Measurements from ENCODE around the gene TPH1.
"Not testable (repeated sequence)": the region's sequence is repeated elsewhere in the genome, so short reads cannot be mapped to it uniquely, and the experiment has no call there.

TPH1 gene

DNA sequence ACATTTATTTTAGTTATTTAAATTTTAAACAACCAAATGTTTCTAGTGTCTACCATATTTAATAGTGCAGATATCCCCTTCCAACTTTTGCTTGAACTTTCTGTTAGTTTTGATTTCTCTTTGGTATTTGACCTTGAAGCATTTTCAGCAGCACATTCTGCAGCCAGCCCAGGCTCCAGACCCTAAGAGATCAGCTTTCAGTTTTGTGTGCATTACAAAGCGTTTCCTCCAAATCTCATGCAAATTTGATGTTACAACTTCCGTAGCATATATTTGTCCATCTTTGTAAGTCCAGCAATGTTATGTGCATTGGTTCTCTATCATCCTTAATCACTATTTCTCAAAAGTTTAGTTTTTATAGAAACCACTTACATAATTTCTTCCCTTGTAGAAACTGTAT is 18.6 kb downstream of the TPH1 start:
- in situ Hi-C loops (cut with HindIII; ENCODE audit: low sequenced_read_pairs) = loop anchor here (5.0 kb wide), 1 partner anchor 85 kb away; no protein-coding TSS in a partner anchor

DNA sequence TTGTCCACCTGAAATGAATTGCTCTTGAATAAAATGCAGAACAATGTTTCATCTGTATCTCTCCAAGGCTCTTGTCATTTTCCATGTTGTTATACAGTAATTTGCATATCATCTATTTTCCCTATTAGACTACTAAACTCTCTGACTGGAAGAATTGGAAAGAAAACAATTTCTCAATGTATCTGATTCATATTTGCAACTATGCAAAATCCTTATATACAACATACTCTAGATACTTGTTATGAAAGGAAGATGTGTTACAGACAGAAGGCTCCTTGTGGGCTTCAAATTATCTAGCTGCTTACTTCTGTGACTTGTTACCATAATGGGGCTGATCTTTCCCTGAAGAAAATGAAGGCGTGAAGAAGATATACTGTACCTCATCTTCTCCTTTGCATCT is 23.6 kb downstream of the TPH1 start:
- in situ Hi-C loops (cut with HindIII; ENCODE audit: low sequenced_read_pairs) = no loop called here

DNA sequence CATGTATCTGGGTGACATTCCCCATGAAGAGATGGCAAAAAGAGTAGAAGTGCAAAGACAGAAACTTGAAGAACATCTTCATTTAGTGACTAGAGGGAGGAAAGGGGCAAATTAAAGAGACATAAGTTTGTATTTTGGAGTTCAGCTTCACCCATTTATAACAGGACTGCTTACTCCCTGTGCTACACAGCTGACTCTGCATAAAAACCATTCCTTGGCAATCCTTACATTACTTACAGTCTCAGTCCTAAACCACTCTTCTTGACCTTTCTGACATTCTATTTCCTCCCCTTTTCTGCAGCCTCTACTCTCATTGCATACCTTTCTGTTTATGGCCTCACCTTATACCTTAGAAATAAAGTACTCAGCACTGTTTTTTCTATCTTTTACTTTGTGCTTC is 26.4 kb downstream of the TPH1 start:
- in situ Hi-C loops (cut with HindIII; ENCODE audit: low sequenced_read_pairs) = no loop called here

DNA sequence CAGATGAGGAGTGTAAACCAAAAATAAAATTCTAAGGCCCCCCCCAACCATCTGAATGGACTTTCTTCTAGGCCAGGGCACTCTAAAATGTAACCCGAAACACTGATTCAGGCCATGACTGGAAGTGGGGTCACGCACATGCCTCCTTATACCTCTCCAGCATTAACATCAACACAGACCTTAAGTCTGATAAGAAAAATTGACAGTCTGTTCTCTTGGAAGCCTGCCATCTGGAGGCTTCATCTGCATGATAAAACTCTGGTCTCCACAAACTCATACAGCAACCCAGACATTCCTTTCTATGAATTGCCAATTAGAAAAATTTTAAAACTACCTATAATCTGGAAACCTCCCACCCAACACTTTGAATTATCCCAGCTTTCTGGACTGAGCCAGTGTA is 29.3 kb downstream of the TPH1 start:
- in situ Hi-C loops (cut with HindIII; ENCODE audit: low sequenced_read_pairs) = no loop called here

DNA sequence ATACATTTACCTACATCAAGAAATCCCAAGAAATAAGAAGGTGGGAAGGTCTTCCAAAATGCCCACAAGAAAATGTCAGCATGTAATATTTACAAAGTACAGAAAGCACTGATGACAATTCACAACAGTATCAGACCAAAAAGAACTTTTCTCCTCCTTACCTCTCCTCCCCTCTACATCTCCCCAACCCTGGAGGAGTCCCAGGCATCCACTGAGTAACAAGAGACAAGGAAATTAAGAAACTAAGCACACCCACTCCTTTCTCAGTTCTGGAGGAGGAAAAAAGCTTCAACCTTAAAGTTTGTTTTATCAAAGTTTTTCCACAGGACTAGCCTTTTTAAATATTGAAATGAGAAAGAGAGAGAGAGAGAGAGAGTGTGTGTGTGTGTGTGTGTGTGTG is 31.2 kb downstream of the TPH1 start:
- in situ Hi-C loops (cut with HindIII; ENCODE audit: low sequenced_read_pairs) = no loop called here

DNA sequence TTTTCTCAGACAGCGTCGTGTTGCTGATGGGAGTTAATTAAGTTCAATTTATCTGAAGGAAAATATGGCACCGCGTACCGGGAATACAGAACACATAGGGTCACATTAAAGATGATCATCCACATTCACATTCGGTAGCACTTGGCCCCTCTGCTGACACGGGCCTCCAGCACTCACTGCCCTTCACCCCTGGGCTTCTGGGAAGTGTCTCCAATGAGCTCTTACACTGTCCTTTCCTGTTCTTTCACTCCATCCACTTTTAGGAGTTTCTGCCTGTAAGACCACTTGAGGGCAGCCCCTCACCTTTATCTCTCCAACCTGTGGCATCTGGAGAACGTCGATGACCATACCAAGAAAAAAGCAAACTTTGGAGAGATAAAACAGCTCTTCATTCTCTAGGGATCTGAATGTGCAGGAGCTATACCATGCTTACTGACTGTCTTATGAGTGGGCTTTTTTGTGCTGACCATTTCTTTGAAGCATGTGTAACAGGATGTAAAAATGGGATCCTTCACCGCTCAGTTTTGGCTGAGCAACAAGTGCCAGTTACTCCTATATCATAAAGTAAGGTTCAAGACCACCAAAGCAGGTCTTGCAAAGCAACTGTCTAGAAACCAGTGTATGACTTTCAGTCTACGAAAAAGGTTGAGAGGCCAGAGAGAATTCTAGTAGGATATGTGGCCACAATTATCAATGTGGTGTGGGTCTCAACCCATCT is 32.1 kb downstream of the TPH1 start:
- in situ Hi-C loops (cut with HindIII; ENCODE audit: low sequenced_read_pairs) = no loop called here

DNA sequence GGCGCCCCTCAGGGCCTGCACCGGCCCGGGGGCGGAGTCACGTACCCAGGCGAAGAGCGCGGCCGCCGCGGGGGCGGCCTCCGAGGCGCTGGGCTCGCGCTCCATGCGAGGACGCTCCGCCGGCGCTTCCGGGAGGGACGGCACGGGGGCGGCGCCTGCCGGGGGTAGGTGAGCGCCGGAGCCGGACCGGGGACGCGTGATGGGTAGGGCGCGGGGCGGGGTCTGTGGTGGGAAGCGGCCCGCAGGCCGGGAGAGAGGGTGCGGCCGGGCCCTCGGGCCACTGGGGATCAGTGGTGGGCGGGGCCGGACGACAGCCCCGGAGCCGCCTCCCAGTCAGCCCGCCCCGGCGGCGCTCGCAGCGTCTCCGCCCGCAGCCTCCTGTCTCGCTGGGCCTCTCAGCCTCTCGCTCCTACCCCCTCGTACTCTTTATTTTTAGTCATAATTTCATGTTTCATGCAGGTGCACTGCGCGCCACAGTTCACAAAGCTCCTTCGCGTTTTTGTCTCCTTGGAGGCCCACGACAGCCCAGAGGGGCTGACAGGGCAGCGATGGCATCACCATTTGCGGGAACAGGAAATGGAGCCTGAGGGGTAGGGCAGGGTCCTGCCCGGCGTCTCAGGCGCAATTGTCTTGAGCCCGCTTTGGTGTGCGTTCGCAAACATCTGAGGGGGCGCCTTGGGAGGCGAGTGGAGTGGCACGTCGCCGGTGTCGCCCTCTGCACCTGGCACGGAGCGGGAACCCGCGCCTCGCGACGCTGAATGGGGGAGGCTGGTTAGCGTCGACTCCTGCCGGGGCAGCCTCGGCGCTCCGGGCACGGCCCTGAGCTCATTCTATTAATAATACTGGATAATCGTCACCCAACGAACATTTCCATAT is 32.9 kb downstream of the TPH1 start, which contains the start of gene SERGEF:
Gene SERGEF, minus strand, starts transcription at position 142 of the 876 bp plus-strand sequence. Its CDS starts 37 bp downstream, at position 105.
- in situ Hi-C loops (cut with HindIII; ENCODE audit: low sequenced_read_pairs) = no loop called here

DNA sequence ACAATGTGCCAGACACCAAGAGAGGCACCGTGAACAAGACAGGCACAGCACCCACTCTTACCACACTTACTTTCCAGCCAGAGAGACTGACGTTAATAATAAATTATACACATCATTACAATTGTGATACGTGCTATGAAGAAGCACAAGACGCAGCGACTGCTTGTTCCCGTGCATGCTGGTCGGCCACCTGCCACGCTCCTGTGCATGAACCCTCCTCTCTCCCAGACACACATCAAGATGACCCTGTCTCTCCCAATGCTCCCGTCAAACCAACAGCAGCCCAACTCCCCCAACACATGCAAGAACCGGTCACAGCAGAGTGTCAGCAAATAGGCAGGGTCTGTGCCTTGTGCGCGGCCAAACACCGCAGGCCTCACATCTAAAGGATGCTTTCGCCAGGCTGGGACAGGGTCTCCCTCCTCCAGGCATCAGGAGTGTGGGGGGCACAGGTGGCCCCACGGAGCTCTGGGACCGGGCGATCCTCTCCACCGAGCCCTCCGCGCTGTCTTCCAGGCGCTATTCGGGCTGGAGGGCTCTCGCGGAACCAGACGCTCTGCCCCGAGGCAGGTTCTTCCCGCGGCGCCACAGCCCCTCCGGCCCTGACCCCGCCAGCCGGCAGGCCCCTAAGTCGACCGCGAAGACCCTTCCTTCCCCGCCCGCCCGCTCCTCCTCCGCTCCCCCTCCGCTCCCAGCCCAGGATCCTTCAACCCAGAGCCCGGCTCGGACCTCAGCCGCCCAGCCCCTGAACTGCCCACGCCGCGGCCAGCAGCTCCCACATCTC is 33.8 kb downstream of the TPH1 start:
- in situ Hi-C loops (cut with HindIII; ENCODE audit: low sequenced_read_pairs) = no loop called here

DNA sequence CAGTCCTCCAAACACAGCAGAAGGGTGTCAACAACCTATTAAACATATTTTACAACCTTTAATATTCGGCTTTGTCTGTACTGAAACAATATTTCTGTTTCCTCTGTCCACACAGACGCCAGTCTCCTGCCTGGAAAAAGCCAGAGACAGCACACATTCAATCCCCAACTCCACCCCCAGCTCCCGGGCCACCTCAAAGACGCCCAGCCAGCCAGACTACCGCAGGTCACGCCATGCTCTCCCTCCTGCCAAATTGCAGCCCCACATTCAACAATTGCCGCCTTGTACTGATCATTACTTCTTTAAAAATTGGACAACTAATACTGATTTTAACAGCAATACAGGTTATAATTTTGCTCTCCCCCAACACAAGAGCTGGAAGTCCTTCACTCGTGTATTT is 34.4 kb downstream of the TPH1 start:
- in situ Hi-C loops (cut with HindIII; ENCODE audit: low sequenced_read_pairs) = no loop called here

DNA sequence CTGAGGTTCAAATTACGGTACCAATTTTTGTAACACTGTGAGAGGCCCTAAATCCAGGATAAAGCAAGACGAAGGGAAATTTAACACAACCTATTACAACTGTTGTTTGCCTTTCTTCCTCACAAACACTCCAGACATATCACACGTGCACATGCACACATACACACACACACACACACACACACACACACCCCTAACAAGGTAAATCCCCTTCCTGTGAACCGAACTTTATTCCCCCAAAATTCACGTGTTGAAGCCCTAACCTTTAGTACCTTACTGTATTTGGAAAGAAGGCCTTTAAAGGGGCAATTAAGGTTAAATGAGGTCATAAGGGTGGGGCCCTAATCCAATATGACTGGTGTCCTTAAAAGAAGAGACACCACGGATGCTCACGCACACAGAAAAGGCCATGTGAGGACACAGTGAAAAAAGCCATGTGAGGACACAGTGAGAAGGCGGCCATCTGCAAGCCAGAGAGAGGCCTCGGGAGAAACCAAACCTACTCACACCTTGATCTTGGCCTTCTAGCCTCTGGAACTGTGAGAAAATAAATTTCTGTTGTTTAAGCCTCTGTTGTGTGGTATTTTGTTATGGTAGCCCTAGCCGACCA is 35.0 kb downstream of the TPH1 start:
- in situ Hi-C loops (cut with HindIII; ENCODE audit: low sequenced_read_pairs) = no loop called here

DNA sequence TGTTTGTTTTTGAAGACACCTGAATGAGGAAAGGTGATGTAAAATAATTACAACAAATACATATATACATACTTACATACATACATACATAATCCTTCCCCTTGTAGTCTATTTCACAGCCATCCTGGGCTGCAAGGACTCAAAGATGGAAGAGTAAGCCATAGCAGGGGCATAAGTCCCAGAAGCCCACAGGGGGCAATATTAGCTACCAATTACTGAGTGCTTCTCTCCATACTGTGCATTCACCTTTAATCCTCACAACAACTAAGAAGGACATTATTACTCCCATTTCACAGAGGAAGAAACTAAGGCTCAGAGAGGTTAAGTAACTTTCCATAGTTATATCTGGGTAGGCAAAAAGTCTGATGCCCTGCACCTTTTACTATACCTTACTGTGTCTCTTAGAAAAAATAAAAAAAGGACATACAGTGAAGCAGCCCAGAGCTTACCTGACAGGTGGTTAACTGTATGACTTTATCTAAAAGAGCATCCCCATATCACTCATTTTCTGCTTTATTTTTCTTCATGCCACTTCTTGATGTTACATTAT is 35.9 kb downstream of the TPH1 start:
- in situ Hi-C loops (cut with HindIII; ENCODE audit: low sequenced_read_pairs) = no loop called here

DNA sequence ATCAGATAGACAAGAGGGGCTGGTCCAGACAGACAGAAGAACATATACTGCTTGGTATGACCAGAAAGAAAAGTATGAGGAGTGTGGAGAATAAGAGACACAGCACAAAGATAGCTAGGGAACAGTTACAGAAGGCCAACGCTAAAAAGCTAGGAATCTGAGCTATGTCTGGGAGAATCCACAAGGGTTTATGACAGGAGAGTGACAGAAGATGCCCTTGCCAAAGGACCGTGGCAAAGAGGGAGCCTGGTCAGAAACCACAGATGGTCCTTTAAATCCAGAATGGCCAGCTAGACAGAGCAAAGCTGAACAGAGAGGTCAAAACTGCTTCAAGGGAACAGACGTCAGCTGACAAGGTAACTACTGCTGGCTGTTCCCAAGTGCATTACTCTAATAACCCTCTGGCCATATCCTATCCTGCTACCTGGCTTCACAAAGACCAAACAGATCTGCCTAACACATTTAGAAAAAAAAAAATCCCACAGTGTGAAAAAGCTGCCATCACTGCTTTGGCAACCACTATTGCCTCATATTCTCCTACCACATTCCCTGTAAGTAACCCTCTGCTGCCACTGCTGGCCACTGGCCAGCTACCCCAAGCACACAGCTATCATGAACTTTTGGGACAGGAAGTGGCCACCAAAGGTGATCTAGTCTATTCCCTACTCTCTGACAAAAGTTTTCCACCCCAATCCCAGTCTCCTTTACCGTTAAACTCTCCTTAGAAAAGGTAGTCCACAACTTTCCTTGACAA is 40.5 kb downstream of the TPH1 start:
- in situ Hi-C loops (cut with HindIII; ENCODE audit: low sequenced_read_pairs) = no loop called here

DNA sequence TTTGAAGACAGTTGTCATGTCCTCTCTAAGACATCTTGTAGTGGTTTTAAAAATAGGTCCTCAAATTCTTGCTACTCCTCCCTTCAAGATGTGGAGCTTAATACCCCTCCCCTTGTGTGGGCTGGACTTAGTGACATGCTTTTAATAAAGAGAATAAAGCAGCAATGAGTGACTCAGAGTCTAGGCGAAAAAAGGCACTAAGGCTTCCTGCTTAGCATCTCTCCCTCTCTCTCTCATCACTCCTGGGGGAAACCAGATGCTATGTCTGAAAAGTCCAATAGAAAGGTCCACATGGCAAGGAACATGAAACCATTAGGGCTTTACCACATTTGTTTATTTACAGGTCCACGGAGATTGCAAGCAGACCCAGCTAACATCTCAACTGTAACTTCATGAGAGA is 44.9 kb downstream of the TPH1 start:
- in situ Hi-C loops (cut with HindIII; ENCODE audit: low sequenced_read_pairs) = no loop called here

DNA sequence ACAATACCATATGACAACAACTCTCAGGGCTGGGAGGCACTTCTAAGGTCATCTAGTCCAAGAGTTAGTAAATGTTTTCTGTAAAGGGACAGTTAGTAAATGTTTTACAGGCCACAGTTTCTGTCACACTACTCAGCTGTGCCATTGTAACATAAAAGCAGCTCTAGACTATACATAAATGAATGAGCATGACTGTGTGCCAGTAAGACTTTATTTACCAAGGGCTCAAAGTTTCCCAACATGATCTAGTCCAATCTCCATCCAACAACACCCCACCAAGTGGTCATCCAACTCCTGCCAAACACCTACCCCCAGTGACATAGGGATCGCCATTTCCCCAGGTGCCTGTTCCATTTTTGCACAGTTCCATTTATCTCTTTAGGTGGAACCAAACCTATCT is 45.3 kb downstream of the TPH1 start:
- in situ Hi-C loops (cut with HindIII; ENCODE audit: low sequenced_read_pairs) = no loop called here

DNA sequence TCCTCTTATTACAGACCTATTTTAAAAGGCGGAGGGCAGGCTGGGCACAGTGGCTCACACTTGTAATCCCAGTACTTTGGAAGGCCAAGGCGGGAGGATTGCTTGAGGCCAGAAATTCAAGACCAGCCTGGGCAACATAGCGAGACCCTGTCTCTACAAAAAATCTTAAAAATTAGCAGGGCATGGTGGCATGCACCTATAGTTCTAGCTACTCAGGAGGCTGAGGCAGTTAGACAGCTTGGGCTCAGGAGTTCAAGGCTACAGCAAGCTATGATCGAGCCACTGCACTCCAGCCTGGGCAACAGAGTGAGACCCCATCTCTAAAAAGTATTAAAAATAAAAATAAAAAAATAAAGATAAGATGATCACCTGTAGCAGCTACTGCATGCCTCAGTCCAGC is 45.9 kb downstream of the TPH1 start:
- in situ Hi-C loops (cut with HindIII; ENCODE audit: low sequenced_read_pairs) = not testable (repeated sequence)
